ENCODE results near the gene IL18R1.

The IL18R1 gene

GRCh38 chr2:102313471-102313870, 42.1 kb upstream of the IL18R1 start:
- Histone ChIP-seq H3K9ac (no peak overlapping the region), H3K4me1 (no peaks in the 10 kb centered on the region), H3K9me3 (ENCODE audit: control insufficient read depth, low read length) (no peaks in the 10 kb centered on the region), H3K4me3 (ENCODE audit: low read depth, low read length) (no peak overlapping the region), H3K27ac (no peak overlapping the region), H2AFZ (no peak overlapping the region), H3K4me2 (ENCODE audit: low read length) (no peak overlapping the region), H3K79me2 (no peaks in the 10 kb centered on the region), H3K27me3 (ENCODE audit: control insufficient read depth, insufficient read depth, low read length) (no peaks in the 10 kb centered on the region), H3K36me3 (ENCODE audit: control insufficient read depth, insufficient read depth, low read length) (no peaks in the 10 kb centered on the region)
- TF ChIP-seq CTCF (IDR thresholded peaks at IDR 0.05), result no peak

GRCh38 chr2:102313950-102314349, 41.6 kb upstream of the IL18R1 start:
- no peaks in the 10 kb centered on the region for H3K36me3 ChIP-seq (ENCODE audit: control insufficient read depth, insufficient read depth, low read length)
- no peaks in the 10 kb centered on the region for H3K9me3 ChIP-seq (ENCODE audit: control insufficient read depth, low read length)
- H3K79me2 ChIP-seq, result no peaks in the 10 kb centered on the region
- no peak overlapping the region for H2AFZ ChIP-seq
- H3K4me2 ChIP-seq (ENCODE audit: low read length), result no peak overlapping the region
- no peaks in the 10 kb centered on the region for H3K27me3 ChIP-seq (ENCODE audit: control insufficient read depth, insufficient read depth, low read length)
- H3K4me3 ChIP-seq (ENCODE audit: low read depth, low read length), result no peak overlapping the region
- H3K27ac ChIP-seq, result no peak overlapping the region
- TF ChIP-seq CTCF (IDR thresholded peaks at IDR 0.05), result no peak
- no peaks in the 10 kb centered on the region for H3K4me1 ChIP-seq
- no peak overlapping the region for H3K9ac ChIP-seq

- TF ChIP-seq CTCF (IDR thresholded peaks at IDR 0.05), result no peak
- H3K9me3 ChIP-seq (ENCODE audit: control insufficient read depth, low read length), result no peaks in the 10 kb centered on the region
- no peaks in the 10 kb centered on the region for H3K79me2 ChIP-seq
- H3K27me3 ChIP-seq (ENCODE audit: control insufficient read depth, insufficient read depth, low read length), result no peaks in the 10 kb centered on the region
- H3K36me3 ChIP-seq (ENCODE audit: control insufficient read depth, insufficient read depth, low read length), result no peaks in the 10 kb centered on the region
- no peak overlapping the region for H3K4me3 ChIP-seq (ENCODE audit: low read depth, low read length)
- H3K9ac ChIP-seq, result no peak overlapping the region
- no peak overlapping the region for H3K27ac ChIP-seq
- H2AFZ ChIP-seq, result no peak overlapping the region
- no peak overlapping the region for H3K4me2 ChIP-seq (ENCODE audit: low read length)
- H3K4me1 ChIP-seq, result no peaks in the 10 kb centered on the region
Observed at GRCh38 chr2:102315921-102316320, 39.7 kb upstream of the IL18R1 start.

DNA sequence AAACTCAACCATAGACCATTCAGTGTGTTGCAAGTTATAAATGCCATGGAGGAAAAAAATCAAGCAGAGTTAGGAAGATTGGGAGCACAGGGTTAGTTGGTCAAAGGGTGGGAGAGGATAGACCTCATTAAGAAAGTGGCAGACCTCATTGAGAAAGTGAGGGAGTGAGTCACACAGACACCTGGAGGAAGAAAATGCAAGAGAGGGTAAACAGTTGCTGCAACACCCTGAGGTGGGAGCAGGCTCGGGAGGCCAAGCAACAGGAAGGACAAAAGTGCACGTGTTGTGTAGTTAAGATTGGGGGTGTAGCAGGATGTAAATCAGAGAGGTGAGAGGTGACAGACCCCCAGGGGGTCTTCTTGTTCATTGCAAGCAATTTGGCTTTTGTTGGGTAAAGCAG, 37.9 kb upstream of the IL18R1 start:
- no peak overlapping the region for H3K27ac ChIP-seq
- no peak for TF ChIP-seq CTCF (IDR thresholded peaks at IDR 0.05)
- no peaks in the 10 kb centered on the region for H3K79me2 ChIP-seq
- H3K36me3 ChIP-seq (ENCODE audit: control insufficient read depth, insufficient read depth, low read length), result no peaks in the 10 kb centered on the region
- no peak overlapping the region for H3K9ac ChIP-seq
- H3K4me3 ChIP-seq (ENCODE audit: low read depth, low read length), result no peak overlapping the region
- H3K4me2 ChIP-seq (ENCODE audit: low read length), result no peak overlapping the region
- no peaks in the 10 kb centered on the region for H3K27me3 ChIP-seq (ENCODE audit: control insufficient read depth, insufficient read depth, low read length)
- no peaks in the 10 kb centered on the region for H3K9me3 ChIP-seq (ENCODE audit: control insufficient read depth, low read length)
- no peaks in the 10 kb centered on the region for H3K4me1 ChIP-seq
- no peak overlapping the region for H2AFZ ChIP-seq

DNA sequence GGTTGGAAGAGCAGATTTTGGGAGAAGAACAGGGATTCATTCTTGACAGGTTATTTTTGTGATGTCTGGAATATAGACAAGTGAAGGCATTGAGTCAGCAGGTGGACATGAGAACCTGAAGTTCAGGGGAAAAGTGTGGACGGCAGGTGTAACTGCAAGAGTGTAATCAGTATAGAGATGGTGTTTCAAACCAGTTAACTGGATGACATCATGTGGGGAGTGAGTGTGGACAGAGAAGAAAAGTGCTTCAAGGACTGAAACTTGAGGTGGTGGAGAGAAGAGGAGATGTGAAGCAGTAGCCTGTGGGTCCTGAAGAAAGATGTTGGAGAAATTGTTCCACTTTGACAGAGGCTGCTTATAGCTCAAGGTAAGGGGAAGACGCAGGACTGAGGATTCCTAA, 37.2 kb upstream of the IL18R1 start:
- Histone ChIP-seq H2AFZ (no peak overlapping the region), H3K9ac (no peak overlapping the region), H3K27ac (no peak overlapping the region), H3K9me3 (ENCODE audit: control insufficient read depth, low read length) (no peaks in the 10 kb centered on the region), H3K4me3 (ENCODE audit: low read depth, low read length) (no peak overlapping the region), H3K4me2 (ENCODE audit: low read length) (no peak overlapping the region), H3K4me1 (no peaks in the 10 kb centered on the region), H3K79me2 (no peaks in the 10 kb centered on the region), H3K27me3 (ENCODE audit: control insufficient read depth, insufficient read depth, low read length) (no peaks in the 10 kb centered on the region), H3K36me3 (ENCODE audit: control insufficient read depth, insufficient read depth, low read length) (no peaks in the 10 kb centered on the region)
- no peak for TF ChIP-seq CTCF (IDR thresholded peaks at IDR 0.05)
